ENCODE data around the gene TNNC1.

Gene TNNC1

DNA sequence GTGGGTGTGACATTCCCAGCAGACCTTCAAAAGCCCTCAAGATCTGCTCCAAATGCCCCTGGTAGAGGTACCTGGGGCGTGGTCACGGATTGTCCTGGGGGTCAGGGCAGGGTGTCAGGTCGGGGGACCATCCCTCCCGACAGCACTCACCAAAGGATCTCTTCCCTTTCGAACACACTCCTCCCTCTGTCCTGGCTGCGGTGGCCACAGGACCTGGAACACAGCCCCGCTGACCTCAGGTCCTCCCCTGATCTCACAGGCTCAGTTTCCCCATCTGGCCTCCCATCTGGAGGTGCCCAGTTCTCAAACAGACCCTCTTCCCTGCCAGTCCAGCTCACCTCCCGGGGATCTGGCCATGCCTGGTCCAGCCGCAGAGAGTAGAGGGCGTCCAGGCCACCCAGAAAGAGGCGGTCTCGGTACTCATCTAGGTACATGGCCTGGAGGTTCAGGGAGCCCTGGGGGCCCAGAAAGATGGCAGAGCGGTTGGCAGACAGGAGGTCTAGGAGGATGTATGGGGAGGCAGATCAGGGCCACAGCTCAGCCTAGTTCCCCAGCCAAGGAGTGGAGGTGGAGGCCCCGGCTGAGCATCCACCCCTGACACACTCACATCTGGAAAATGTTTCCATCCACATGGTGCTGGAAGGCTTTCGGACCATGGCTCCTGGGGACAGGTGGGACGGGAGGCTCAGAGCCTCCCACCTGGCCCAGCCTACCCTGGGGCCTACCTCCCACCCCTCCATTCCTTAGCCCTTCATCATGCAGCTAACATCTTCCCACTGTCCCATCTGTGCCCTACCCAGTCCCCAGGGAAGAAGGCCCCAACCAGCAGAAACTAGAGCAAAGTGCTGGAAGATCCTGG, 11.2 kb downstream of the TNNC1 start:
- DNase-seq (ENCODE audit: low spot score) = no peak

DNA sequence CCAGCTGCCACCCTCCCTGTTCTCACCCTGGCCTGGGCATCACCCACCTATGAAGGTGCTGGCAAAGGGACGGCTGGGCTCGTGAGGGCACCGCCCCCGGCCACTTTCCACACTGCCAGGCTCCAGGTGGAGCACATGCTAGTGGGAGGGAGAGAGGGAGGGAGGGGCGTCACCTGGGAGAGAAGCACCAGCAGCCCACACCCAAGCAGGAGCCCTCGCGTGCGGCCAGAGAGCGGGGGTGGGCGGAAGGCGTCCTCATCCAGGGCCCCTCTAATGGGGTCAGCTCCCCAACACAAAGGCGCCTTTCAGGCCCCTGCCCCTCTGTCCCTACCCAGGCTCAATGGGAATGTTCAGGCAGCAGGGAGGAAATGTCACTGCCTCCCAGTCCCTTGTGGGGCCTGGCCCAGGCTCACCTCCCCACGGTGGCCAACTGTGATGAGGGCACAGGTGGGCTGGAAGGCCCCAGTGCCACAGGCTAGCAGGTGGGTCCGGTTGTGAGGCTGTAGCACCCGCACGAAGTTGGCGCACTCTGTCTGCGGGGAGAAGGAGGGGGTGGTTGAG, 12.0 kb downstream of the TNNC1 start:
- DNase-seq (ENCODE audit: low spot score) = no peak

- no peak for DNase-seq (ENCODE audit: low spot score)
Measured at GRCh38 chr3:52441091-52441771, 12.6 kb downstream of the TNNC1 start.

DNA sequence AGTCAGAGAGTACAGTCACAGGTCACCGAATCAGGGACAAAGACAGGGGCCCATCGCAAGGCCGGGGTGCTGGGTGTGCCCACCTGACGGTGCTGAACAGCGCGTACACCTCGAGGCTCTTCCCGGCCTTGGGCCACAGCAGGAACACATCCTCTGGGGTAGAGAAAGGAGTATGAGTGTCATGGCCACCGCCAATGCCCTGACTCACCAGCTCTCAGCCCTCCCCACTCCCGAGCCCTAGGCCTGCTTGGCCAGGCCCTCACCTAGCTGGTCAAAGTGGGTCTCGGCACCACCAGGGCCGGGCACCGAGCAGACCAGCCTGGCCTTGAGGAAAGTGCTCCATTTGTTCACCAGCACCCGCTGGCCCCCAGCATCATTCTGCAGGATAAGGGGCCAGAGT, 13.2 kb downstream of the TNNC1 start:
- DNase-seq (ENCODE audit: low spot score) = no peak

DNA sequence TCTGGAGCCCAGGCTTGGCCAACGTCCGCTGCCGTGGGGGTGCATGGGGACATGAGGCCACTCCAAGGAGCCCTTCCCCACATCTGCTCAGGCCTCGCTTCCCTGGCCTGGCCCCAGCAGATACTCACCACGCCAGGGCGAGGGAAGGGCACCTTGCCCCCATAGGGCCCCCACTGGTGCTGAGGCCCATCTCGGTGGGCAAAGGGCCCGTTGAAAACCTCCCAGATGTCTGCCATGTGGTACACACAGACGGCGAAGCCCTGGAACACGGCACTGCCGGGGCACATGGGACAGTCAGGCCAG, 13.6 kb downstream of the TNNC1 start:
- DNase-seq (ENCODE audit: low spot score) = no peak

- DNase-seq (ENCODE audit: low spot score) = no peak
Measured at GRCh38 chr3:52439426-52440248, 14.2 kb downstream of the TNNC1 start.

GRCh38 chr3:52438579-52439425, 15.0 kb downstream of the TNNC1 start:
- DNase-seq (ENCODE audit: low spot score) = no peak

GRCh38 chr3:52438104-52438376, 15.8 kb downstream of the TNNC1 start:
- DNase-seq (ENCODE audit: low spot score) = no peak

DNA sequence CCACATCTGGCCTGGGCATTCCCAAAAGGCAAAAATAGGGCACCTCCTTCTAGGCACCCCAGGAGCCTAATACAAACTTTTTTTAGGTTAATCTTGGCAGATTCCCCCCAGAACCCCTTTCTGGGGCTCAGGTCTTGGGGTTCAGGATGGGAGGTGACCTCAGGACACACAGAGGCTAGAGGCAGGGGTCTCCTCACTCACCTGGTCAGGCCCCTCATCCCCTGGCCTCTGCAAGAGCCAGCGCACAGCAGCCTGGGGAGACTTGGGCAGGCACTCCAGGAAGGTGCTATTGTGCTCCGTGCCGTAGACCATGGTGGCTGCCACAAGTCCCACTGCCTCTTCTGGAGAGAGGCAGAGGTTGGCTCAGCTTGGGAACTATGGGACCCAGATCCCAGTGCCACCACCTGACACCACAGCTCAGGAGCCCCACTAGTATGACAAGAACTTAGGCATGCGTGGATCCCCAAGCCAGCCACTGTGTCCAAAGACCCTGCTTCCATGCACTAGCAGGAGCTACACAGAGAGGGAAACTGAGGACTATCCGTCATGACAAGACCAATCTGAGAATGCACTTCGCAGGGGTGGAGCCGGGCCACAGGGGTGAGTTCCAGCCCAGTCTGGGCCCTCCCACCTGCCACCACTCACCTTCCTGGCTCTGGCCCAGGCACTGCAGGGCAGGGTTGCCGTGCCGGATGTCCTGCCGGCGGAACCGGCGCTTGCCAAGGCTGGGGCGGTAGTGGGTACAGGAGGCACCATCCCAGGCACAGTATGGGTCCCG, 16.3 kb downstream of the TNNC1 start:
- DNase-seq (ENCODE audit: low spot score) = no peak

DNA sequence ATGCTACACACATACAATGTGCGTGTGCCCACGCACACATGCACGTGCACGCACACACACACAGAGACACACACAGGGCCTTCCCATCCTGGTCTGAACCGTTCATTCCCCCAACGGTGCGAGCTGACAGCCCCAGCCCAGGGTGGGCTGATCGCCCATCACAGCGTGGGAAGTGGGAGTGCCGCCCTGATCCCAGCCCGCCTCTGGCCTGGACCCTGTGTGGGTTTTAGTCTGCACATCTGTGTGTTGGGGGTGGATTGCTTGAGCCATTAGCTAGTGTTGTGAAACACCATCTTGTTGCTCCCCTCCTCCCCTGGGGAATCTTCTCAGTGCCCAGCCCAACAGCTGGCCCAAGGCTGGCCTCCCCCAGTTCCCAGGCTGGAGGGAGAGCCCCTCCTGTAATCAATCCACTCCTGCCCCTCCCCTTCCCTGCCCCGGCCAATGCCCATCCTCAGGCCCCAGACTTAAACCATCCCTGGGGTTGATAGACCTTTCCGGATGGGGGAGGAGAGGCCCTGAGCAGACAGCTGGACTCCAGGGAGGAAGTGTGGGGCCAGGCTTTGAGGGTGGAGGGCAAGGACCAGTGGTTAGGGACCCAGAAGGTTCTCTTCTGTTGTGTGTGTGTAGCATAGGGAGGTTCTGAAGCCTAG, 17.2 kb downstream of the TNNC1 start:
- DNase-seq (ENCODE audit: low spot score) = no peak

- no peak for DNase-seq (ENCODE audit: low spot score)
Measured at GRCh38 chr3:52435246-52436101, 18.4 kb downstream of the TNNC1 start.

GRCh38 chr3:52434491-52435115, 19.2 kb downstream of the TNNC1 start:
- no peak for DNase-seq (ENCODE audit: low spot score)

DNA sequence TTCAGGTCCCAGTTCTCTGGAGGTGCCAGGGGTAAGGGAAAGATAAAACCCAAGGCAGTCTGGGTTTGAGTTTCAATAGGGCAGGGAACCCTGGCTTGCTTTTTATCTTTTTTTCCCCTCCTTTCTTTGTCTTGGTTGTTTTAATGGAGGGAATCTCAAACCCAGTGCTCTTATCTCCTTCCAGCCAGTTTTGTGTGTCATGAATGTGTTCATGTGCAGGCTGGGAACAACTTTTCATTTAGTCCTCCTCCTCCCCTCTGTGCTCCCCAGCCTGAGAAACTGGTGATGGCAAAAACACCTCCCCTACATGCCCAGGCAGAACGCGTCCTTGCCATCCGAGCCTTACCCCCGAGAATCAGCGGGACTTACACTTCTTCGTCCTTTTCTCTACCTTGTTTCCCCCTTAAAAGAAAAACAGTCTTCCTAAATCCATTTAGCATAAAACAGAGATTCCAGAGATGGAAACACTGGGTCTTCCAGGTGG, 19.8 kb downstream of the TNNC1 start:
- no peak for DNase-seq (ENCODE audit: low spot score)

DNA sequence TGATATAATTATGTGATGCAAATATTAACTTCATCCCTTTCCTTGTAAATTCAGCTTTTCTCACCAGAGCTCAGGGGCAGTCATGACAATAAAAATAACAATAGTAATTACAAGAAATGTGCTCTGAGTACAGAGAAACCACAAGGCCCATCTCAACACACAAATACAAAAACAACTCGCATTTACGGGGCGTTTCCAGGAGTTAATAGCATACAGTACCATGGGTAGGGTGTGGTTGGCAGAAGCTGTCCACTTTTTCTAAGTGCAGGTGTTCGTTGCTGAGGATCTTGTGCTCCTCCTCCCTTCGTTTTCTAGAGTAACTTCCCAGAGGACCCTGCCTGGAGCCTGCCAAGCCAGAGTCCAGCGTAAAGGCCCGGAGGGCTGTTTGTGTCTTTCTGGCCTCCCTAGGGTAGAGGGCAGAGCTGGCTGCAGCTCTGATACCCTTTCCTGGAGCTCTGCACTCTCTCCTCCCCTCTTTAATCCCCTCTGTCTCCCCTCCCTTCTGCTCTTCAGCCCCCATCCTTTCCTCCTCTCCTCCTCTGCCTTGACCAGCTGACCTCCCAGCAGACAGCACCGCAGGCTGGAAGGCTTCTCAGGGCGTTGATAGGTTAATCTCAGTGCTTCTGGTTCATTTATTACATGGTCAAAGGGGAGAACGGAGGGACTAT, 20.4 kb downstream of the TNNC1 start:
- no peak for DNase-seq (ENCODE audit: low spot score)

DNA sequence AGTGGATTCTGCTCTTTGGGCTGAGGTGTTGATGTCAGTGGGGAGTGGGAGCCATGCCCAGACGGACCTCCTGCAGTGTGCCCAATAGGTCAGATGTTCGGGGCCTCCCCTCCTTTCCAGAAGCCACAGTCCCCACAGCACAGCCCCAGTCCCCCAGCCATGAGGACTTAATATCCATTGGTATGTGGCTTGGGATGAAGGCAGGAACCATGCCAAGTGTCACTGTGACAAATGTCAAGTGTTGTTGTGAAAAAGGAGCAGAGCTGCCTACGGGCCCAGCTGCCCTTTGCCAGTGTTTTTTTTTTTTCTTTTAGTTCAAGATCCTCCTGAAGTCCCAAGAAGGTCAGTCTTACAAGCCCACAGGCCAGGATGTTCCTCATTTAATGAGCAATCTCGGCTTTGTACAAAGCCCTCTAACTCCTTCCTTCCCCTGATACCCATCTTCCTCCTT, 21.1 kb downstream of the TNNC1 start:
- DNase-seq (ENCODE audit: low spot score) = no peak

GRCh38 chr3:52432225-52432624, 21.6 kb downstream of the TNNC1 start:
- no peak for DNase-seq (ENCODE audit: low spot score)

DNA sequence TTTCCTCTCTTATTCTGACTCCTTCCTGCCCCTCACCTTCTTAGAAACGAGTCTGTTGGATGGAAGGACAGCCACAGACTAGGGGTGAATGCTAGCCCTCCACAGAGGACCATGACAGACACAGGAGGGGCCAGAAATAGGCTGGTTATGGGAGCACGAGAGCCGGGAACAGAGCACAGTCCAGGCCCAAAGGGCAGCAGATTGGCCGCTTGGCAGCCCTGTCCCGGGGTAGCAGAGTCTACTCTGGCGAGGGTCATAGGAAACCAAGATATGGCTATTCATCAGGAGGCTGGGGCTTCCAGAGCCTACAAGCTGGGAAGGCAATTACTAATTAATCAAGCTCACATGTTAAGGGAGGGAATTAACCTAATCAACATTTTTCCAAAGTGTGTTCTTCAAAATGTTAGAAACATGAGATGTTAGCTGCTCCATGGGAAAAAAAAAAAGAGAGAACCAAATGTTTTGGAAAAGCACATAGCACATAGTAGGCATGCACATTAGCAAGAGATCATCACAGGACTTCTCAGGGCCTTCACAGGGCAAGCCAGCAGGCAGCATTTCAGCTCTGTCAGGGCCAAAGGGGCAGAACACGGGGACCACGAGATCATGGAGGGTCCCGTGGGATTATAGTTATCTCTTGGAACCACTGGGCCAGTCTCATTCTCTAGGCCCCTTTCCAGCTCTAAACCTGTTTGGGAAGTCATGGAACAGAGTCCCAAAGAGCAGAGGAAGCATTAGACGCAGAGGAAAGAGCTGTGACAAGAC, 22.2 kb downstream of the TNNC1 start:
- DNase-seq (ENCODE audit: low spot score) = no peak

DNA sequence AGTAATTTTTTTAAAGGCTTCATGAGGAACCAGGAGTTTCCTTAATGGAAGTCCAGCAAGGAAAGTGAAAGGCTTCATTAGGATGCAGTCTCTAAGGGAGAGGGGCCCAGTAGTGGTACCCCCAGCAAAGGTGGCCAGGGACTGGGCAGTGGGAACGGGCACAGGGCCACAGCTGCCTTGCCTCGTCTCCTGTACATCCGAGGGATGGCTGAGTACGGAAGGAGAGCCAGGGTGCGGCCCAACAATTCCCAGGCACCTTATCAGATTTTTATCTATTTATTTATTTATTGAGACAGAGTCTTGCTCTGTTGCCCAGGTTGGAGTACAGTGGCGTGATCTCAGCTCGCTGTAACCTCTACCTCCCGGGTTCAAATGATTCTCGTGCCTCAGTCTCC, 23.4 kb downstream of the TNNC1 start:
- no peak for DNase-seq (ENCODE audit: low spot score)

Data from germinal center (tissue), 1 donor.